ENCODE data around the gene TMEM120B. TPM values are rescaled to one million over a fixed set of nuclear protein-coding genes. Genes with fewer than 3 reads are reported as not detected.

The TMEM120B gene
- total and polyA plus RNA-seq, 2 of the 13 experiments (the other 11 are each of a cell fraction or from before 2014, with no cell fraction given) = 7.1 to 12.9 TPM

DNA sequence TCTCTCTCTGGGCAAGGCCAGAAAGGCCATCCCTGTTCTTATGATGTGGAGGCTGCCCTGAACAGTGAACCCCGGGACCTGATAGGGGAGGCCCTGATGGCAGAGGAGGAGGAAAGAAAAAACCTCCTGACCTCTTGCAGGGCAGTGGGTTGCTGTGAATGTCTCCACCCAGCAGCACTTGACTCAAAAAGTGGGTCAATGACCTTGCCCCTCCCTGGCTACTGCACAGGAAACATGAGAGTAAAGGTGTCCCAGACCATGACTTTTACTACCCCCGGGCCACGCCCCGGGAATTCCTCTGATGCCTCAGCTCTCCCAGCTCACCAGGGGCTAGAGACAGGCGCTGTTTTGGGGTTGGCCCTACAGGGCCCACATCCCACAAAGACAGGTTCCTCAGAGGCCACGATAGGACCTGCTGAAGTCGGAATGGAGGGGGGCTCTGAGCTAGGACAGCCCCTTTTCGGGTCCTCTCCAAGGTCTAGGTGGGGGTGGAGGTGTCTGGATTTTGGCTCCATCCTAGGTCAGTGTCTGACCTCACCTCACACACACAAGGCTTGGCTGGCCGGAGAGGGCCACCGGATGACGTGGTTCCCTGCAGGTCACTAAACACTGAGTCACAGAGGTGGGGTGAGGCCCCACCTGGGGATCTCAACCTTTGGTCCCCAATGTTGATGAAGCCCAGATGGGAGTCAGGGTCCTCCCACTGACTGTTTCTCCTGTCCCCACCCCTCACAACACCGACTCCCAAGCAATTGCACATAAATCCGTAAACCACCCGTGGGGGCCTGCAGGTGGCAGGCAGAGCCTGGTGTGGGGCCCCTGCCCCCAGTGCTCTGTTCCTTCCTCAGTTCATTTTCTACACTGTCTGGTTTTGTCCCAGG, 79.4 kb downstream of the TMEM120B start (continued):
- no peak; the same call in 1 of the 2 replicates for TF ChIP-seq ZNF788 (CRISPR knock-in tag; IDR thresholded peaks at IDR 0.05; ENCODE audit: borderline replicate concordance)
- peak; percentile 48 for TF ChIP-seq PPARG (CRISPR knock-in tag; conservative IDR thresholded peaks at IDR 0.05)
- TF ChIP-seq DNMT1 (CRISPR knock-in tag; IDR thresholded peaks at IDR 0.05) = no peak
- no peak for TF ChIP-seq FOXK1 (CRISPR knock-in tag; IDR thresholded peaks at IDR 0.05; ENCODE audit: borderline replicate concordance, low read depth)
- TF ChIP-seq ZNF766 (CRISPR knock-in tag; IDR thresholded peaks at IDR 0.05; ENCODE audit: borderline replicate concordance) = 0 out of 2 replicates have a peak, but pooled peaks have one; percentile 55
- no peak; the same call in 1 of the 2 replicates for TF ChIP-seq RCOR2 (CRISPR knock-in tag; IDR thresholded peaks at IDR 0.05)
- peak; percentile 52 for TF ChIP-seq ZNF263 (CRISPR knock-in tag; IDR thresholded peaks at IDR 0.05)
- no peak for TF ChIP-seq ZFP41 (CRISPR knock-in tag; IDR thresholded peaks at IDR 0.05; ENCODE audit: borderline replicate concordance)
- TF ChIP-seq RNF2 (conservative IDR thresholded peaks at IDR 0.05; ENCODE audit: low read depth) = no peak
- no peak for TF ChIP-seq ZNF614 (CRISPR knock-in tag; IDR thresholded peaks at IDR 0.05; ENCODE audit: borderline replicate concordance)
- no peak for TF ChIP-seq ZNF136 (CRISPR knock-in tag; IDR thresholded peaks at IDR 0.05; ENCODE audit: low read depth)
- no peak for TF ChIP-seq CBFB (CRISPR knock-in tag; IDR thresholded peaks at IDR 0.05)
- TF ChIP-seq ZFAT (CRISPR knock-in tag; conservative IDR thresholded peaks at IDR 0.05) = no peak
- no peak for TF ChIP-seq ZNF781 (CRISPR knock-in tag; IDR thresholded peaks at IDR 0.05; ENCODE audit: borderline replicate concordance, not compliant biosample characterization)
- no peak for TF ChIP-seq ZNF468 (CRISPR knock-in tag; IDR thresholded peaks at IDR 0.05)
- TF ChIP-seq YY1 (IDR thresholded peaks at IDR 0.05; ENCODE audit: insufficient read depth, insufficient replicate concordance, low read depth, low read length) = no peak
- no peak for TF ChIP-seq ZNF549 (CRISPR knock-in tag; IDR thresholded peaks at IDR 0.05)
- no peak for TF ChIP-seq SRF (IDR thresholded peaks at IDR 0.05; ENCODE audit: low read depth, low read length)
- TF ChIP-seq, protein P1, sequence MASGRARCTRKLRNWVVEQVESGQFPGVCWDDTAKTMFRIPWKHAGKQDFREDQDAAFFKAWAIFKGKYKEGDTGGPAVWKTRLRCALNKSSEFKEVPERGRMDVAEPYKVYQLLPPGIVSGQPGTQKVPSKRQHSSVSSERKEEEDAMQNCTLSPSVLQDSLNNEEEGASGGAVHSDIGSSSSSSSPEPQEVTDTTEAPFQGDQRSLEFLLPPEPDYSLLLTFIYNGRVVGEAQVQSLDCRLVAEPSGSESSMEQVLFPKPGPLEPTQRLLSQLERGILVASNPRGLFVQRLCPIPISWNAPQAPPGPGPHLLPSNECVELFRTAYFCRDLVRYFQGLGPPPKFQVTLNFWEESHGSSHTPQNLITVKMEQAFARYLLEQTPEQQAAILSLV (CRISPR knock-in tag; IDR thresholded peaks at IDR 0.05; ENCODE audit: borderline replicate concordance) = no peak
- TF ChIP-seq ZNF382 (CRISPR knock-in tag; IDR thresholded peaks at IDR 0.05; ENCODE audit: borderline replicate concordance) = no peak
- TF ChIP-seq ZNF143 (CRISPR knock-in tag; IDR thresholded peaks at IDR 0.05) = no peak
- TF ChIP-seq POLR2G (IDR thresholded peaks at IDR 0.05; ENCODE audit: low read depth, low read length) = no peak; the same call in 1 of the 2 replicates
- TF ChIP-seq, protein P2, sequence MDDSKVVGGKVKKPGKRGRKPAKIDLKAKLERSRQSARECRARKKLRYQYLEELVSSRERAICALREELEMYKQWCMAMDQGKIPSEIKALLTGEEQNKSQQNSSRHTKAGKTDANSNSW (CRISPR knock-in tag; IDR thresholded peaks at IDR 0.05; ENCODE audit: borderline replicate concordance) = no peak
- no peak for TF ChIP-seq SNAPC2 (CRISPR knock-in tag; IDR thresholded peaks at IDR 0.05)
- TF ChIP-seq FLYWCH1 (CRISPR knock-in tag; IDR thresholded peaks at IDR 0.05) = no peak
- TF ChIP-seq, protein P3, sequence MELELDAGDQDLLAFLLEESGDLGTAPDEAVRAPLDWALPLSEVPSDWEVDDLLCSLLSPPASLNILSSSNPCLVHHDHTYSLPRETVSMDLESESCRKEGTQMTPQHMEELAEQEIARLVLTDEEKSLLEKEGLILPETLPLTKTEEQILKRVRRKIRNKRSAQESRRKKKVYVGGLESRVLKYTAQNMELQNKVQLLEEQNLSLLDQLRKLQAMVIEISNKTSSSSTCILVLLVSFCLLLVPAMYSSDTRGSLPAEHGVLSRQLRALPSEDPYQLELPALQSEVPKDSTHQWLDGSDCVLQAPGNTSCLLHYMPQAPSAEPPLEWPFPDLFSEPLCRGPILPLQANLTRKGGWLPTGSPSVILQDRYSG (CRISPR knock-in tag; IDR thresholded peaks at IDR 0.05) = no peak
- TF ChIP-seq ZNF737 (CRISPR knock-in tag; IDR thresholded peaks at IDR 0.05; ENCODE audit: borderline replicate concordance) = no peak
- TF ChIP-seq POGZ (CRISPR knock-in tag; IDR thresholded peaks at IDR 0.05) = no peak
